HuH-7.5 (cell line): ENCODE results near the gene DNAH11.
"Not testable (repeated sequence)": the region's sequence is repeated elsewhere in the genome, so short reads cannot be mapped to it uniquely, and the experiment has no call there.

Experiments used
- DNase-seq: peaks from one replicate; pipeline ENCODE4 v3.0.0; 2011; ENCODE audit warnings: low spot score

The DNAH11 gene

GRCh38 chr7:21718391-21718790 is 175.6 kb downstream of the DNAH11 start:
- no peak for DNase-seq

- DNase-seq: no peak
Observed at GRCh38 chr7:21719846-21720245, 177.0 kb downstream of the DNAH11 start.

GRCh38 chr7:21722371-21722770 is 179.5 kb downstream of the DNAH11 start:
- no peak for DNase-seq

- no peak for DNase-seq
Observed at GRCh38 chr7:21724562-21724961, 181.7 kb downstream of the DNAH11 start.

GRCh38 chr7:21730399-21730798 is 187.6 kb downstream of the DNAH11 start:
- DNase-seq: no peak

- DNase-seq: no peak
Observed at GRCh38 chr7:21731977-21732376, 189.1 kb downstream of the DNAH11 start.

GRCh38 chr7:21732956-21733355 is 190.1 kb downstream of the DNAH11 start:
- not testable (repeated sequence) for DNase-seq

GRCh38 chr7:21733837-21734236 is 191.0 kb downstream of the DNAH11 start:
- DNase-seq: no peak

GRCh38 chr7:21743493-21743892 is 200.7 kb downstream of the DNAH11 start:
- DNase-seq: no peak

GRCh38 chr7:21746949-21747348 is 204.1 kb downstream of the DNAH11 start:
- DNase-seq: no peak

GRCh38 chr7:21747806-21748205 is 205.0 kb downstream of the DNAH11 start:
- DNase-seq: no peak

- DNase-seq: no peak
Observed at GRCh38 chr7:21749378-21749777, 206.5 kb downstream of the DNAH11 start.

- DNase-seq: no peak
Observed at GRCh38 chr7:21753071-21753470, 210.2 kb downstream of the DNAH11 start.

- no peak for DNase-seq
Observed at GRCh38 chr7:21754963-21755362, 212.1 kb downstream of the DNAH11 start.

- no peak for DNase-seq
Observed at GRCh38 chr7:21757537-21758282, 214.9 kb downstream of the DNAH11 start.

GRCh38 chr7:21758286-21758685 is 215.4 kb downstream of the DNAH11 start:
- no peak for DNase-seq

- no peak for DNase-seq
Observed at GRCh38 chr7:21762469-21762868, 219.6 kb downstream of the DNAH11 start.

GRCh38 chr7:21763818-21764217 is 221.0 kb downstream of the DNAH11 start:
- DNase-seq: no peak

GRCh38 chr7:21766218-21766617 is 223.4 kb downstream of the DNAH11 start:
- no peak for DNase-seq

- DNase-seq: peak; percentile 44
Observed at GRCh38 chr7:21767300-21767900, 224.6 kb downstream of the DNAH11 start.

- DNase-seq: no peak
Observed at GRCh38 chr7:21768279-21768678, 225.4 kb downstream of the DNAH11 start.

GRCh38 chr7:21771266-21771665 is 228.4 kb downstream of the DNAH11 start:
- DNase-seq: no peak

- no peak for DNase-seq
Observed at GRCh38 chr7:21771906-21772610, 229.2 kb downstream of the DNAH11 start.
